ENCODE data around the gene QRSL1. TPM values are rescaled to one million over a fixed set of nuclear protein-coding genes. Genes with fewer than 3 reads are reported as not detected.

QRSL1 gene
- total and polyA plus RNA-seq, 4 donors, result 5.9 to 9.6 (median 7.0) TPM

DNA sequence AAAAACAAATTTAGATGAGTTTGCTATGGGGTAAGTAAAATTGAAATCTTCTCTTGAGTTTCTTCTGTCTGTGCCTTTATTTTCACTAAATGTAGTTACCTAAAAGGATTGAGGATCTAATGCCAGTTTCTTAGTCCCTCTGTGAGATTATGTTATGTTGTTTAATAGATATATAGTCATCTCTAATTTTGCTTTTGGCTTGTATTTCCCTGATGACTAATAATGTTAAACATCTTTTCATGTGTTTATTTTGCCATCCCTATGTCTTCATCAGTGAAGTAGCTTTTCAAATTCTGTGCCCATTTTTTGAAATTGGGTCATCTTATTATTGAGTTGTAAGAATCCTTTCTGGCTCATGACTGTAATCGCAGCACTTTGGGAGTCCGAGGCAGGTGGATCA is 13.7 kb downstream of the QRSL1 start:
- peaks cover 2 to 24% (median 16%) of the 10 kb centered on the region in 4 donors for H3K36me3 ChIP-seq (ENCODE audit: control insufficient read depth in 4 of 4, insufficient read depth in 3 of 4, low read depth in 1 of 4, low read length in 3 of 4)
- WGBS, result 96% methylated on average over 2 of the region's 2 CpGs

DNA sequence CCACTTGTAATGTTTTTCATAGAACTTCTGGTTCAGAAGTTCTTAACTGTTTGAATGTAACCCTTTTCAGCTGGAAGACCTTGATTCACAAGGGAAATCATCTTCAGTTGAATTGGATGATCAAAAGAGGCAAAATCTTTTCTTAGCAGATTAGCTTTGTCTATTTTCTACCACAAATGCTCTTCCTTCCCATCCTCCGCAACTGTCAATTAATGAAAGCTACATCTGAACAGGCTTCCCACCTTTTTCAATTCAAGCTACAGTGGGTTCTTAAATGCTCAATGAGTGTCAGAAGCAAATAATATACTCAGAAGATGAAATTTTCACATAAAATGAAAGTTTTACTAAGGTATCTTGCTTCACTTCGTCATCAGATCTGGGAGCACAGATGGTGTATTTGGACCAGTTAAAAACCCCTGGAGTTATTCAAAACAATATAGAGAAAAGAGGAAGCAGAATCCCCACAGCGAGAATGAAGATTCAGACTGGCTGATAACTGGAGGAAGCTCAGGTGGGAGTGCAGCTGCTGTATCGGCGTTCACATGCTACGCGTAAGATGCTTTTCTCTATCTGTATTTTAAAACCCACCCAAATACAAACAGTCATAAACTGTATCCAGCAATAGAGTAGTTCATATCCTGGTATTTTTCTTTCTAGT is 19.4 kb downstream of the QRSL1 start:
- Histone ChIP-seq H3K4me1 (ENCODE audit: control insufficient read depth in 4 of 4, insufficient read depth in 4 of 4, low read length in 3 of 4) (no peaks in the 10 kb centered on the region), H3K36me3 (ENCODE audit: control insufficient read depth in 4 of 4, insufficient read depth in 3 of 4, low read depth in 1 of 4, low read length in 3 of 4) (peaks cover 4 to 32% (median 28%) of the 10 kb centered on the region in 4 donors), H3K27ac (ENCODE audit: low read depth in 1 of 2, low read length in 2 of 2) (no peak overlapping the region), H3K4me3 (ENCODE audit: low read depth in 1 of 3, low read length in 3 of 3) (no peak overlapping the region), H3K9me3 (ENCODE audit: control insufficient read depth in 4 of 4, low read length in 3 of 4) (no peaks in the 10 kb centered on the region), H3K9ac (ENCODE audit: low read depth in 1 of 2, low read length in 2 of 2) (no peak overlapping the region), H3K27me3 (ENCODE audit: control insufficient read depth in 4 of 4, insufficient read depth in 4 of 4, low read length in 3 of 4) (no peaks in the 10 kb centered on the region)
- WGBS, result 96% methylated on average over 7 of the region's 7 CpGs
- DNase-seq (ENCODE audit: low spot score), result no peak
- TF ChIP-seq, protein P1, sequence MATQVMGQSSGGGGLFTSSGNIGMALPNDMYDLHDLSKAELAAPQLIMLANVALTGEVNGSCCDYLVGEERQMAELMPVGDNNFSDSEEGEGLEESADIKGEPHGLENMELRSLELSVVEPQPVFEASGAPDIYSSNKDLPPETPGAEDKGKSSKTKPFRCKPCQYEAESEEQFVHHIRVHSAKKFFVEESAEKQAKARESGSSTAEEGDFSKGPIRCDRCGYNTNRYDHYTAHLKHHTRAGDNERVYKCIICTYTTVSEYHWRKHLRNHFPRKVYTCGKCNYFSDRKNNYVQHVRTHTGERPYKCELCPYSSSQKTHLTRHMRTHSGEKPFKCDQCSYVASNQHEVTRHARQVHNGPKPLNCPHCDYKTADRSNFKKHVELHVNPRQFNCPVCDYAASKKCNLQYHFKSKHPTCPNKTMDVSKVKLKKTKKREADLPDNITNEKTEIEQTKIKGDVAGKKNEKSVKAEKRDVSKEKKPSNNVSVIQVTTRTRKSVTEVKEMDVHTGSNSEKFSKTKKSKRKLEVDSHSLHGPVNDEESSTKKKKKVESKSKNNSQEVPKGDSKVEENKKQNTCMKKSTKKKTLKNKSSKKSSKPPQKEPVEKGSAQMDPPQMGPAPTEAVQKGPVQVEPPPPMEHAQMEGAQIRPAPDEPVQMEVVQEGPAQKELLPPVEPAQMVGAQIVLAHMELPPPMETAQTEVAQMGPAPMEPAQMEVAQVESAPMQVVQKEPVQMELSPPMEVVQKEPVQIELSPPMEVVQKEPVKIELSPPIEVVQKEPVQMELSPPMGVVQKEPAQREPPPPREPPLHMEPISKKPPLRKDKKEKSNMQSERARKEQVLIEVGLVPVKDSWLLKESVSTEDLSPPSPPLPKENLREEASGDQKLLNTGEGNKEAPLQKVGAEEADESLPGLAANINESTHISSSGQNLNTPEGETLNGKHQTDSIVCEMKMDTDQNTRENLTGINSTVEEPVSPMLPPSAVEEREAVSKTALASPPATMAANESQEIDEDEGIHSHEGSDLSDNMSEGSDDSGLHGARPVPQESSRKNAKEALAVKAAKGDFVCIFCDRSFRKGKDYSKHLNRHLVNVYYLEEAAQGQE (IDR thresholded peaks at IDR 0.05), result no peak
- no peak for TF ChIP-seq JUND (IDR thresholded peaks at IDR 0.05)

More for the DNA sequence above, 13.7 kb downstream of the QRSL1 start:
- no peaks in the 10 kb centered on the region for H3K27me3 ChIP-seq (ENCODE audit: control insufficient read depth in 4 of 4, insufficient read depth in 4 of 4, low read length in 3 of 4)
- H3K27ac ChIP-seq (ENCODE audit: low read depth in 1 of 2, low read length in 2 of 2), result no peak overlapping the region
- H3K4me3 ChIP-seq (ENCODE audit: low read depth in 1 of 3, low read length in 3 of 3), result no peak overlapping the region
- no peaks in the 10 kb centered on the region for H3K9me3 ChIP-seq (ENCODE audit: control insufficient read depth in 4 of 4, low read length in 3 of 4)
- no peaks in the 10 kb centered on the region for H3K4me1 ChIP-seq (ENCODE audit: control insufficient read depth in 4 of 4, insufficient read depth in 4 of 4, low read length in 3 of 4)
- no peak for TF ChIP-seq JUND (IDR thresholded peaks at IDR 0.05)
- TF ChIP-seq, protein P1 (IDR thresholded peaks at IDR 0.05), result no peak
- no peak overlapping the region for H3K9ac ChIP-seq (ENCODE audit: low read depth in 1 of 2, low read length in 2 of 2)
- DNase-seq (ENCODE audit: low spot score), result no peak

DNA sequence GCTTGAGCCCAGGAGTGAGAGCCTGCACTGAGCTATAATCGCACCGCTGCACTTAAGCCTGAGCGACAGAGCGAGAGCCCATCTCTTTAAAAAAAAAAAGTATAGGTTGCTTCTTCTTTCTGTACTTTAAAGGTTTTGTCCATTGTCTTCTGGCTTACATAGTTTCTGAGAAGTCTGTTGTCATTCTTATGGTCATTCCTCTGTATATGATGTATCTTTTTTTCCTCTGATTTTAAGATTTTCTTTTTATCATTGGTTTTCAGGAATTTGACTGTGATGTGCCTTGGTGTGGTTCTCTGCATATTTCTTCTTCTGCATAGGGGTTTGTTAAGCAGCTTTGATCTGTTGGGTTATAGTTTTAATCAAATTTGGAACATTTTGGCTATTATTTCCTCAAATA is 29.1 kb downstream of the QRSL1 start:
- no peak for DNase-seq (ENCODE audit: low spot score)
- Histone ChIP-seq H3K4me3 (ENCODE audit: low read depth in 1 of 3, low read length in 3 of 3) (no peak overlapping the region), H3K9ac (ENCODE audit: low read depth in 1 of 2, low read length in 2 of 2) (no peak overlapping the region), H3K4me1 (ENCODE audit: control insufficient read depth in 4 of 4, insufficient read depth in 4 of 4, low read length in 3 of 4) (no peaks in the 10 kb centered on the region), H3K36me3 (ENCODE audit: control insufficient read depth in 4 of 4, insufficient read depth in 3 of 4, low read depth in 1 of 4, low read length in 3 of 4) (peaks cover 6 to 35% (median 34%) of the 10 kb centered on the region in 4 donors), H3K9me3 (ENCODE audit: control insufficient read depth in 4 of 4, low read length in 3 of 4) (peaks cover 0 to 7% (median 2%) of the 10 kb centered on the region in 4 donors), H3K27me3 (ENCODE audit: control insufficient read depth in 4 of 4, insufficient read depth in 4 of 4, low read length in 3 of 4) (no peaks in the 10 kb centered on the region), H3K27ac (ENCODE audit: low read depth in 1 of 2, low read length in 2 of 2) (no peak overlapping the region)
- WGBS, result over 99% methylated on average over 4 of the region's 4 CpGs
- no peak for TF ChIP-seq GABPA (IDR thresholded peaks at IDR 0.05 in 1 of 2, conservative IDR thresholded peaks at IDR 0.05 in 1 of 2)
- TF ChIP-seq YY1 (IDR thresholded peaks at IDR 0.05), result no peak
- TF ChIP-seq RXRA (IDR thresholded peaks at IDR 0.05), result no peak
- TF ChIP-seq, protein P1 (IDR thresholded peaks at IDR 0.05), result no peak
- TF ChIP-seq, protein P2, sequence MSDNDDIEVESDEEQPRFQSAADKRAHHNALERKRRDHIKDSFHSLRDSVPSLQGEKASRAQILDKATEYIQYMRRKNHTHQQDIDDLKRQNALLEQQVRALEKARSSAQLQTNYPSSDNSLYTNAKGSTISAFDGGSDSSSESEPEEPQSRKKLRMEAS (IDR thresholded peaks at IDR 0.05), result no peak
- no peak for TF ChIP-seq JUND (IDR thresholded peaks at IDR 0.05)
- TF ChIP-seq EGR1 (IDR thresholded peaks at IDR 0.05; ENCODE audit: low read depth in 2 of 2), result no peak
- TF ChIP-seq HNF4G (IDR thresholded peaks at IDR 0.05), result no peak
- no peak for TF ChIP-seq HNF4A (conservative IDR thresholded peaks at IDR 0.05)
- no peak for TF ChIP-seq FOXA1 (IDR thresholded peaks at IDR 0.05)
- TF ChIP-seq, protein P3, sequence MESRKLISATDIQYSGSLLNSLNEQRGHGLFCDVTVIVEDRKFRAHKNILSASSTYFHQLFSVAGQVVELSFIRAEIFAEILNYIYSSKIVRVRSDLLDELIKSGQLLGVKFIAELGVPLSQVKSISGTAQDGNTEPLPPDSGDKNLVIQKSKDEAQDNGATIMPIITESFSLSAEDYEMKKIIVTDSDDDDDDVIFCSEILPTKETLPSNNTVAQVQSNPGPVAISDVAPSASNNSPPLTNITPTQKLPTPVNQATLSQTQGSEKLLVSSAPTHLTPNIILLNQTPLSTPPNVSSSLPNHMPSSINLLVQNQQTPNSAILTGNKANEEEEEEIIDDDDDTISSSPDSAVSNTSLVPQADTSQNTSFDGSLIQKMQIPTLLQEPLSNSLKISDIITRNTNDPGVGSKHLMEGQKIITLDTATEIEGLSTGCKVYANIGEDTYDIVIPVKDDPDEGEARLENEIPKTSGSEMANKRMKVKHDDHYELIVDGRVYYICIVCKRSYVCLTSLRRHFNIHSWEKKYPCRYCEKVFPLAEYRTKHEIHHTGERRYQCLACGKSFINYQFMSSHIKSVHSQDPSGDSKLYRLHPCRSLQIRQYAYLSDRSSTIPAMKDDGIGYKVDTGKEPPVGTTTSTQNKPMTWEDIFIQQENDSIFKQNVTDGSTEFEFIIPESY (IDR thresholded peaks at IDR 0.05), result no peak

Measured in liver (tissue), 9 donors.